Measurements from ENCODE around the gene HS6ST3.

DNA sequence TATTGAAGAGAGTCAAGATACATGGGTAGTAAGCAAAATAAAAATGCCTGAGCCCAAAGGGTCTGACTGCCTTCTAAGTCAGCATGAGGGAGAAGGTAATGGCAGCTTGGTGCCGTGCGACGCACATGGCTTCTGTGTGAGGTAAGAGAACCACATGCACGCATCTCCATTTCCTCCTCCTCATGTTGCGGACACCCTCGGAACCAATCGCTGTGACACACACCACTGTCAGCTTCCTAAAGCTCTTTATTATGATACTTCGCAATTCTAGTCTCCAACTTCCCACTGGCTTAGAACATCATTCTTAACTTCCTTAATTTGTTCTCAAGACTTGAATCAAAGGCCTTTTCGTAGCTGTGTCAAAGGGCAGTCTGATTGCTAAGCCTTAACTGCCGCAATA lies 734.2 kb downstream of the HS6ST3 start:
- TF ChIP-seq, protein P1, sequence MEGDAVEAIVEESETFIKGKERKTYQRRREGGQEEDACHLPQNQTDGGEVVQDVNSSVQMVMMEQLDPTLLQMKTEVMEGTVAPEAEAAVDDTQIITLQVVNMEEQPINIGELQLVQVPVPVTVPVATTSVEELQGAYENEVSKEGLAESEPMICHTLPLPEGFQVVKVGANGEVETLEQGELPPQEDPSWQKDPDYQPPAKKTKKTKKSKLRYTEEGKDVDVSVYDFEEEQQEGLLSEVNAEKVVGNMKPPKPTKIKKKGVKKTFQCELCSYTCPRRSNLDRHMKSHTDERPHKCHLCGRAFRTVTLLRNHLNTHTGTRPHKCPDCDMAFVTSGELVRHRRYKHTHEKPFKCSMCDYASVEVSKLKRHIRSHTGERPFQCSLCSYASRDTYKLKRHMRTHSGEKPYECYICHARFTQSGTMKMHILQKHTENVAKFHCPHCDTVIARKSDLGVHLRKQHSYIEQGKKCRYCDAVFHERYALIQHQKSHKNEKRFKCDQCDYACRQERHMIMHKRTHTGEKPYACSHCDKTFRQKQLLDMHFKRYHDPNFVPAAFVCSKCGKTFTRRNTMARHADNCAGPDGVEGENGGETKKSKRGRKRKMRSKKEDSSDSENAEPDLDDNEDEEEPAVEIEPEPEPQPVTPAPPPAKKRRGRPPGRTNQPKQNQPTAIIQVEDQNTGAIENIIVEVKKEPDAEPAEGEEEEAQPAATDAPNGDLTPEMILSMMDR (IDR thresholded peaks at IDR 0.05 in 2 of 3, conservative IDR thresholded peaks at IDR 0.05 in 1 of 3; ENCODE audit: insufficient read depth in 2 of 3, low read depth in 1 of 3, low read length in 3 of 3) = no peak
- no peak for TF ChIP-seq ELF1 (tag; IDR thresholded peaks at IDR 0.05)
- TF ChIP-seq, protein P2, sequence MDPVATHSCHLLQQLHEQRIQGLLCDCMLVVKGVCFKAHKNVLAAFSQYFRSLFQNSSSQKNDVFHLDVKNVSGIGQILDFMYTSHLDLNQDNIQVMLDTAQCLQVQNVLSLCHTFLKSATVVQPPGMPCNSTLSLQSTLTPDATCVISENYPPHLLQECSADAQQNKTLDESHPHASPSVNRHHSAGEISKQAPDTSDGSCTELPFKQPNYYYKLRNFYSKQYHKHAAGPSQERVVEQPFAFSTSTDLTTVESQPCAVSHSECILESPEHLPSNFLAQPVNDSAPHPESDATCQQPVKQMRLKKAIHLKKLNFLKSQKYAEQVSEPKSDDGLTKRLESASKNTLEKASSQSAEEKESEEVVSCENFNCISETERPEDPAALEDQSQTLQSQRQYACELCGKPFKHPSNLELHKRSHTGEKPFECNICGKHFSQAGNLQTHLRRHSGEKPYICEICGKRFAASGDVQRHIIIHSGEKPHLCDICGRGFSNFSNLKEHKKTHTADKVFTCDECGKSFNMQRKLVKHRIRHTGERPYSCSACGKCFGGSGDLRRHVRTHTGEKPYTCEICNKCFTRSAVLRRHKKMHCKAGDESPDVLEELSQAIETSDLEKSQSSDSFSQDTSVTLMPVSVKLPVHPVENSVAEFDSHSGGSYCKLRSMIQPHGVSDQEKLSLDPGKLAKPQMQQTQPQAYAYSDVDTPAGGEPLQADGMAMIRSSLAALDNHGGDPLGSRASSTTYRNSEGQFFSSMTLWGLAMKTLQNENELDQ (CRISPR knock-in tag; IDR thresholded peaks at IDR 0.05; ENCODE audit: borderline replicate concordance) = no peak
- no peak for TF ChIP-seq BRF1 (IDR thresholded peaks at IDR 0.05; ENCODE audit: borderline replicate concordance, extremely low read depth, insufficient read length)
- TF ChIP-seq MAFK (IDR thresholded peaks at IDR 0.05; ENCODE audit: low read length) = no peak
- TF ChIP-seq KLF10 (CRISPR knock-in tag; IDR thresholded peaks at IDR 0.05) = no peak
- TF ChIP-seq ZNF174 (CRISPR knock-in tag; IDR thresholded peaks at IDR 0.05) = no peak
- no peak for TF ChIP-seq POLR2AphosphoS5 (IDR thresholded peaks at IDR 0.05; ENCODE audit: control insufficient read depth, insufficient read depth, low read depth, low read length)
- TF ChIP-seq GATAD2B (IDR thresholded peaks at IDR 0.05; ENCODE audit: borderline replicate concordance) = no peak
- no peak for TF ChIP-seq FOXA1 (IDR thresholded peaks at IDR 0.05; ENCODE audit: borderline replicate concordance)
- TF ChIP-seq HNRNPK (IDR thresholded peaks at IDR 0.05; ENCODE audit: low read depth, low read length, poor library complexity, severe bottlenecking) = no peak
